ENCODE measurements around the gene C19orf47. TPM values are rescaled to one million over a fixed set of nuclear protein-coding genes. Genes with fewer than 3 reads are reported as not detected.

The C19orf47 gene
- polyA plus RNA-seq, 1 donor = 8.7 TPM

DNA sequence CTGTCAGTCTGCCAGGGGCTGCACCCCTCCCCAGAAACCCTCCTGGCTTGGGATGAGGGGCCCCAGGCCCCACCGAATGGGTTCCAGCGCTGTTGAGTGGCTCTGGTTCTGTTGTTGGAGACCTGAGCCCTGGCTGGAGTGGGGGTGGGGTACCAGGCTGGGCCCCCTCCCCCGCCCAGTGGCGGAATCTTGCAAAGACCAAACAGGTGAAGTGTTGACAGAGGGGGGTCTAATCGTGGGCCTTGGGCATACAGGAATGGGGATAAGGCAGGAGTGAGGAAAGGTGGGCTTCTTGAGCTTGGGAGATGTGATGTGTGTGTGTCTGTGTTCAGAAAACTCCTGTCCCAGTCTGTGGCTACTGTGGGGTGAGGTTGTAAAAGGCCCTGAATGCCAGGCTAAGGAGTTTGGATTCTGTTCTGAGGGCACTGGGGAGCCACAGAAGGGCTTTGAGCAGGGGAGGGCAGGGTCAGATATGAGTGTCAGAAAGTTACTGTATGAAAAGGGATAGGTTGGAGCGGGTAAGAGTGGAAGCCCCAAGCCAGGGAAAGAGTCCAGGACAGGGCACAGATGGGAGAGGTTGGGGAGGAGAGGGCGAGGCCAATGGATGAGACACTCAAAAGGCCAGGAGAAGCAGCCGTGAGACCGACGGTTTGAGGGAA is 42.0 kb upstream of the C19orf47 start, which contains the start of gene HIPK4:
TSS of gene HIPK4 (minus strand) at position 98 of the 659 bp plus-strand sequence. CDS start 279 bp downstream, outside the sequence.
- Histone ChIP-seq H3K4me1 (ENCODE audit: control insufficient read depth, insufficient read depth, low read length) (no peaks in the 10 kb centered on the region), H3K27me3 (ENCODE audit: control insufficient read depth, insufficient read depth, low read length) (no peaks in the 10 kb centered on the region), H3K9me3 (ENCODE audit: control insufficient read depth, low read depth, low read length) (no peaks in the 10 kb centered on the region), H3K4me3 (ENCODE audit: low read length) (no peak within 1 kb of the TSS), H3K27ac (ENCODE audit: low read length) (no peak within 1 kb of the TSS), H3K36me3 (ENCODE audit: control insufficient read depth, insufficient read depth, low read length) (no peaks in the 10 kb centered on the region)
- no peak for DNase-seq
- WGBS (ENCODE audit: insufficient coverage, low lambda C conversion rate) = no CpG with 5 or more reads among the region's 10 CpGs

DNA sequence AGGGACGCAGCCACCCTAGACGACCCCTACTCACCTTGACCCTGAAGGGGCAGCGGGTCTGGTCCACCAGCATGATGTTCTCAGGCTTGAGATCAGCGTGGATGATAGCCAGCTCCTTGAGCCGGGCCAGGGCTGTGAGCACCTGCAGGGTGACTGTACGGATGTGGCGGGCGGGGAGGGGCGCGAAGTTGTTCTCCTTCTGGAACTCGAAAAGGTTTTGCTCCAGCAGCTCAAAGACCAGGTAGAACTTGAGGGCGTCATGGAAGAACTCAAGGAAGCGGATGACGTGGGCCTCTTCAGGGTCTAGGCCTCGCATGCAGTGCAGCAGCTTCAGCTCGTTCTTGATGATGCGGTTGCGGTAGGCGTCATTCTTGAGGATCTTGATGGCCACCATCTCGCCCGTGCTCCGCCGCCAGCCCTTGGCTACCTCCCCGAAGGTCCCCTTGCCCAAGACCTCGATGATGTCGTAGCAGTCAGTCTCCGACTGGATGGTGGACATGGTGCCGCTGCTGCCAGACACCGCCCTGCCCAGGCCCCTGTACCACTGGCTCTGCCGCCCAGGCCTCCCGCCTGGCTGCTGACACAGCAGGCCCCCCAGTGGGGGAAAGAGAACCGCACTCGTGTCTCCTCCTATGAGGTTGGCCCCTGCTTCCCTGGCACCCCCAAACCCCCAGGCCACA is 41.3 kb upstream of the C19orf47 start:
- H3K36me3 ChIP-seq (ENCODE audit: control insufficient read depth, insufficient read depth, low read length) = no peaks in the 10 kb centered on the region
- no peaks in the 10 kb centered on the region for H3K9me3 ChIP-seq (ENCODE audit: control insufficient read depth, low read depth, low read length)
- no peak for DNase-seq
- H3K27me3 ChIP-seq (ENCODE audit: control insufficient read depth, insufficient read depth, low read length) = no peaks in the 10 kb centered on the region
- H3K4me1 ChIP-seq (ENCODE audit: control insufficient read depth, insufficient read depth, low read length) = no peaks in the 10 kb centered on the region
- H3K4me3 ChIP-seq (ENCODE audit: low read length) = no peak overlapping the region
- H3K27ac ChIP-seq (ENCODE audit: low read length) = no peak overlapping the region
- WGBS (ENCODE audit: insufficient coverage, low lambda C conversion rate) = 80% methylated on average over 1 of the region's 33 CpGs

DNA sequence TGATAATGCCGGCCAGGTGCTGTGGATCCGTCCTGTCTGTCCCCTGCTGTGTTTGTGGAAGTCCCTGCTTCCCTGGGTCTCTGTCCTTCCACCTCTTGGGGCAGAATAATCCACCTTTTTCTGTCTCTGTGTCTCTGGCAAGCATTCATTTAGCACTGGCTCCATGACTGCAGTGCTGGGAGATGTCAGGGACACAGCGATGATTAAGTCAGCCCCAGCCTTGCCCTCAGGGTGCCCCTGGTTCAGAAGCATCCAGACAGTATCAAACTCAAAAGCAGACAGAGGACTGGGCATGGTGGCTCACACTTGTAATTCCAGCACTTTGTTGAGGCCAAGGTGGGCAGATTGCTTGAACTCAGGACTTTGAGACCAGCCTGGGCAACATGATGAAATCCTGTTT is 40.3 kb upstream of the C19orf47 start:
- DNase-seq = no peak
- WGBS (ENCODE audit: insufficient coverage, low lambda C conversion rate) = no CpG with 5 or more reads among the region's 3 CpGs
- Histone ChIP-seq H3K9me3 (ENCODE audit: control insufficient read depth, low read depth, low read length) (no peaks in the 10 kb centered on the region), H3K27ac (ENCODE audit: low read length) (no peak overlapping the region), H3K36me3 (ENCODE audit: control insufficient read depth, insufficient read depth, low read length) (no peaks in the 10 kb centered on the region), H3K4me3 (ENCODE audit: low read length) (no peak overlapping the region), H3K27me3 (ENCODE audit: control insufficient read depth, insufficient read depth, low read length) (no peaks in the 10 kb centered on the region), H3K4me1 (ENCODE audit: control insufficient read depth, insufficient read depth, low read length) (no peaks in the 10 kb centered on the region)

DNA sequence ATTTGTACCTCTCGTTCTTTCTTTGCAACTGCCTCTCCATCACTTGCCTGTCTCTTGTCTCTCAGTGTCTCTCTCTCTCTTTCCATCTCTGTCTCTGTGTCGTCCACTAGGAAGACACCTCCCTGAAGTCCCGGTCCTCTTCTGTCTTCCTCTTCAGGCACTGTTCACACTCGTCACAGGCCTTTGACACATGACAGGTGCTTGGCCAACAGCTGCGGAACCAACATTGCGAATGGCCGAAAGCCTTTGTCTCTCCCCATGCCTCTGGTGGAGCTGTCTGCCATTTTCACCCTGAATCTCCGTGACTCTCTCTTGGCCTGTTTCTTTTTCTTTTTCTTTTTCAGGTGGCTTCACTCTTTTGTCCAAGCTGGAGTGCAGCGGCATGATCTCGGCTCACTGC is 39.0 kb upstream of the C19orf47 start:
- H3K4me3 ChIP-seq (ENCODE audit: low read length) = no peak overlapping the region
- no peaks in the 10 kb centered on the region for H3K36me3 ChIP-seq (ENCODE audit: control insufficient read depth, insufficient read depth, low read length)
- no peaks in the 10 kb centered on the region for H3K4me1 ChIP-seq (ENCODE audit: control insufficient read depth, insufficient read depth, low read length)
- WGBS (ENCODE audit: insufficient coverage, low lambda C conversion rate) = 100% methylated on average over 1 of the region's 10 CpGs
- no peaks in the 10 kb centered on the region for H3K27me3 ChIP-seq (ENCODE audit: control insufficient read depth, insufficient read depth, low read length)
- DNase-seq = no peak
- no peaks in the 10 kb centered on the region for H3K9me3 ChIP-seq (ENCODE audit: control insufficient read depth, low read depth, low read length)
- H3K27ac ChIP-seq (ENCODE audit: low read length) = no peak overlapping the region

DNA sequence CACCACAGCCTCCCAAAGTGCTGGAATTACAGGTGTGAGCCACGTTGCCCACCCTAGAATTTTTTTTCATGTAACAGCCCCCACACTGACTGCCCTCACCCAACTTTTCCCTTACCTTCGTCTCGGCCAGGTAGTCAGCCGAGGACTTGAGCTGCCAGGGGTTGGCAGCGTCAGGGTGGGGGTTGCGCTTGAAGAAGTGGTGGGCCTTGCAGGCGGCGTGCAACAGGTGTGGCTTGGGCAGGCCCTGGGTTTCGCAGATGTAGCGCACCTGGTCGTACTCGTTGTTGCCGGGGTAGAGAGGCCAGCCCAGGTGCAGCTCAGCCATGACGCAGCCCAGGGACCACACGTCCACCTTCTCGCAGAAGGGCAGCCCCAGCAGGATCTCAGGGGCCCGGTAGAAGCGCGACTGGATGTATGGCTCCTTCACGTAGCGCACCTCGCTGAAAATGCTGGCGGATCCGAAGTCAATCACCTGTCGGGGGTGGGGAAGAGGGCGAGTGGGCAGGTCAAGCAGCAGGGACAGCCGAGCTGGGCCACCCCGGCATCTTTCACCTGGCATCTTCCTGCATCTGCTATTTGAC is 35.6 kb upstream of the C19orf47 start:
- Histone ChIP-seq H3K36me3 (ENCODE audit: control insufficient read depth, insufficient read depth, low read length) (peaks cover 10% of the 10 kb centered on the region), H3K27me3 (ENCODE audit: control insufficient read depth, insufficient read depth, low read length) (no peaks in the 10 kb centered on the region), H3K9me3 (ENCODE audit: control insufficient read depth, low read depth, low read length) (no peaks in the 10 kb centered on the region), H3K4me3 (ENCODE audit: low read length) (no peak overlapping the region), H3K4me1 (ENCODE audit: control insufficient read depth, insufficient read depth, low read length) (no peaks in the 10 kb centered on the region), H3K27ac (ENCODE audit: low read length) (no peak overlapping the region)
- DNase-seq = no peak
- no CpG with 5 or more reads among the region's 28 CpGs for WGBS (ENCODE audit: insufficient coverage, low lambda C conversion rate)

DNA sequence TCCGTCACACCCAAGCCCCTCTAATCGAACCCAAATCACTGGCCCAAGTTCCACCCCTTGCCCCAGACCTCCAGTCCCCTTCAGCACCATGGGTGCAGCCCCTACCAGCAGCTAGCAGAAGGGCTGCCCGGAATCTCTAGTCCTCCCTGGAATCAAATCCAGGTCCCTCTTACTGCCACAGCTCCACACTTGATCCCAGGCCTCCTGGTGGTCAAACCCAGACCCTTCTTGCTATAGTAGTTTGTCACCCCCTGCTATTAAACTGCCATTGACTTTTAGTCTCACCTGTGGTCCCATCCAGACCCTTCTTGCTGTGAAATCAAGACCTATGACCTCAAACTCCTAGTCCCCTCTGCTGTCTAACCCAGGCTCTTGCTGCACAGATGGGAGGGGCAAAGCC is 33.1 kb upstream of the C19orf47 start:
- no peak overlapping the region for H3K27ac ChIP-seq (ENCODE audit: low read length)
- H3K27me3 ChIP-seq (ENCODE audit: control insufficient read depth, insufficient read depth, low read length) = no peaks in the 10 kb centered on the region
- WGBS (ENCODE audit: insufficient coverage, low lambda C conversion rate) = no CpG with 5 or more reads among the region's 3 CpGs
- no peak overlapping the region for H3K4me3 ChIP-seq (ENCODE audit: low read length)
- peaks cover 26% of the 10 kb centered on the region for H3K36me3 ChIP-seq (ENCODE audit: control insufficient read depth, insufficient read depth, low read length)
- DNase-seq = no peak
- H3K9me3 ChIP-seq (ENCODE audit: control insufficient read depth, low read depth, low read length) = no peaks in the 10 kb centered on the region
- H3K4me1 ChIP-seq (ENCODE audit: control insufficient read depth, insufficient read depth, low read length) = no peaks in the 10 kb centered on the region

DNA sequence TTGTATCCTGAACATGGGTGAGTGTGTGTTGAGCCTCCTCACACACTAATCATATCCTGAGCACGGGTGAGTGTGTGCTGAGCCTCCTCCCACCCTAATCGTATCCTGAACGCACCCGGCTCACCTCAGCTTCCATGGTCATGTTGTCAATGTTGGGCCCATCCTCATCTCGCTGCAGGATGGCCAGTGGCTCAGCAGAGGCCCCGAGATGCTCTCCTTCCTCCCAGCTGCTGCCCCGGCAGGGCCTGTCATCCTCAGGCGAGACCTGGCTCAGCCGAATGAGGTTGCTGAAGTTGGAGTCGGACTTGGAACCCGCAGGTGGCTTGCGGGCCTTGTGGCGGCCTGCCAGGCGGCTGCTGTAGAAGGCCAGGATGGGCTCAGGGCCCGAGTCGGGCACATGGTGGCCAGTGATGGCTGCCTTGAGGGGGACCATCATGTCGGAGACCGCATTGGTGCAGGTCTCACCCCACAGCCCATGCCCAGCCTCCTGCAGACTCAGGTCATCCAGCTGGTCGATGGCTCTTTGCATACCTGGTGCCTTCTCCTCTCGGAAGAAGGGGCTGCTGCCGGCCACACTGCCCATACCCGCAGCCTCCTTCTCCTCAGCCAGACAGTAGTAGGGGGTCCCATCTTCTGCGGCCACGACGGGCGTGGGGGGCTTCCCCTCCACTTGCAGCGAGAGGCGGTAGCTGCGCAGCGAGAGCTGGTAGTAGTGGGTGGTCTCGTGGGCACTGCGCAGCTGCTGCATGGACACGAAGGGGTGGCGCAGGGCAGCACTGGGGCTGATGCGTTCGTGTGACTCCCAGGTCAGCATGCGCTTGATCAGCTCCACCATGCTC is 32.2 kb upstream of the C19orf47 start:
- WGBS (ENCODE audit: insufficient coverage, low lambda C conversion rate) = no CpG with 5 or more reads among the region's 37 CpGs

DNA sequence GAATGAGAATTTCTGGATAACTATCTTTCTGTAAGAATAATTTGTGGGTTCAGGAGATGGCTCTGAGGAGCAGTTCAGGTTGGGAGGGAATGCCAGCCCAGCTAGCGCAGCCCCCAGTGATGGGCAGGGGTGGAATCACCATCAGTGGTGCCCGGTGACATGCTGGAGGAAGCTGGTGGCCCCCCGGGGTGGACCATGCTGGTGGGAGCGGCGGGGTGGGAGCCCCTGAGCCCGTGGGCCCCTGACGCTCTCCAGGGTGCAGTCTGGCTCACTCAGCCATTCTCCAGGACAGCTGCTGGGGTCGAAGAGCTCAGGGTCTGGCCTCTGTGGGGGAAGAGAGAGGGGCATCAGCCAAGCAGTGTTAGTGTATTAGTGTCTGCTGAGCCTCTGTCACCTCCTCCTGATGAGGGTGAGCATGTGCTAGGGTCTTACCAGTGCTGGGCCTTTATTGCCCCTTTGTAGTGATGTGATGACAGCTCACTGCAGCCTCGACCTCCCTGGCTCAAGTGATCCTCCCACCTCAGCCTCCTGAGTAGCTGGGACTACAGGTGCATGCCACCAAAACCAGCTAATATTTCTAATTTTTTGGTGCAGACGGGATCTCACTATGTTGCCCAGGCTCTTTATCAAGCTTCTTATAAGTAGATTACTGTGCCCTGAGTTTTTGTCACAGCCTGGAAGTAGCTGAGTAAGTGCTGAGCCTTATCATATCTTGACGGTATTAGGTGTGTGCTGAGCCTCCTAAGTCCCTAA is 31.4 kb upstream of the C19orf47 start:
- Histone ChIP-seq H3K36me3 (ENCODE audit: control insufficient read depth, insufficient read depth, low read length) (peaks cover 30% of the 10 kb centered on the region), H3K4me1 (ENCODE audit: control insufficient read depth, insufficient read depth, low read length) (no peaks in the 10 kb centered on the region), H3K4me3 (ENCODE audit: low read length) (no peak overlapping the region), H3K9me3 (ENCODE audit: control insufficient read depth, low read depth, low read length) (no peaks in the 10 kb centered on the region), H3K27ac (ENCODE audit: low read length) (no peak overlapping the region), H3K27me3 (ENCODE audit: control insufficient read depth, insufficient read depth, low read length) (no peaks in the 10 kb centered on the region)
- DNase-seq = no peak
- no CpG with 5 or more reads among the region's 11 CpGs for WGBS (ENCODE audit: insufficient coverage, low lambda C conversion rate)

More for the DNA sequence above, 32.2 kb upstream of the C19orf47 start:
- no peaks in the 10 kb centered on the region for H3K4me1 ChIP-seq (ENCODE audit: control insufficient read depth, insufficient read depth, low read length)
- peaks cover 29% of the 10 kb centered on the region for H3K36me3 ChIP-seq (ENCODE audit: control insufficient read depth, insufficient read depth, low read length)
- no peak for DNase-seq
- H3K9me3 ChIP-seq (ENCODE audit: control insufficient read depth, low read depth, low read length) = no peaks in the 10 kb centered on the region
- no peak overlapping the region for H3K27ac ChIP-seq (ENCODE audit: low read length)
- H3K4me3 ChIP-seq (ENCODE audit: low read length) = no peak overlapping the region
- no peaks in the 10 kb centered on the region for H3K27me3 ChIP-seq (ENCODE audit: control insufficient read depth, insufficient read depth, low read length)

DNA sequence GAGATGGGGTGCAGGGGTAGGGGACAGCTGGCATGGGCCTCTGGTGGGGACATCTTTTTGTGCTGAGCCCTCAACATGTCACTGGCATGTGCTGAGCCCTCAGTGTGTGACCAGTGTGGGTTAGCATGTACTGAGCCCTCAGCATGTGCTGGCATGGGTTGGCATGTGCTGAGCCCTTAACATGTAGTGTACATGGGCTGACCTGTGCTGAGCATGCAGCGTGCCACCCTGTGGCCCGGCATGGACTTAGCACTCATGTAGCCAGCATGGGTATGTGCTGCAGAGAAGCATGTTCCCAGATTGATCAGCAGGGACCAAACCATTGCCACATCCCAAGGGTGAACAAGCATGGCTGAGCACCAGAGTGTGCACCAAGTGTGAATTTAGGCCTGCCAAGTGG is 30.3 kb upstream of the C19orf47 start:
- no peak overlapping the region for H3K27ac ChIP-seq (ENCODE audit: low read length)
- WGBS (ENCODE audit: insufficient coverage, low lambda C conversion rate) = no CpG with 5 or more reads among the region's 2 CpGs
- DNase-seq = no peak
- H3K36me3 ChIP-seq (ENCODE audit: control insufficient read depth, insufficient read depth, low read length) = peaks cover 41% of the 10 kb centered on the region
- no peaks in the 10 kb centered on the region for H3K9me3 ChIP-seq (ENCODE audit: control insufficient read depth, low read depth, low read length)
- no peak overlapping the region for H3K4me3 ChIP-seq (ENCODE audit: low read length)
- no peaks in the 10 kb centered on the region for H3K27me3 ChIP-seq (ENCODE audit: control insufficient read depth, insufficient read depth, low read length)
- no peaks in the 10 kb centered on the region for H3K4me1 ChIP-seq (ENCODE audit: control insufficient read depth, insufficient read depth, low read length)
